ENCODE measurements around the gene ZNHIT6.

GRCh38 chr1:85654066-85654782 lies 54.0 kb downstream of the ZNHIT6 start:
- TF ChIP-seq, protein P1, sequence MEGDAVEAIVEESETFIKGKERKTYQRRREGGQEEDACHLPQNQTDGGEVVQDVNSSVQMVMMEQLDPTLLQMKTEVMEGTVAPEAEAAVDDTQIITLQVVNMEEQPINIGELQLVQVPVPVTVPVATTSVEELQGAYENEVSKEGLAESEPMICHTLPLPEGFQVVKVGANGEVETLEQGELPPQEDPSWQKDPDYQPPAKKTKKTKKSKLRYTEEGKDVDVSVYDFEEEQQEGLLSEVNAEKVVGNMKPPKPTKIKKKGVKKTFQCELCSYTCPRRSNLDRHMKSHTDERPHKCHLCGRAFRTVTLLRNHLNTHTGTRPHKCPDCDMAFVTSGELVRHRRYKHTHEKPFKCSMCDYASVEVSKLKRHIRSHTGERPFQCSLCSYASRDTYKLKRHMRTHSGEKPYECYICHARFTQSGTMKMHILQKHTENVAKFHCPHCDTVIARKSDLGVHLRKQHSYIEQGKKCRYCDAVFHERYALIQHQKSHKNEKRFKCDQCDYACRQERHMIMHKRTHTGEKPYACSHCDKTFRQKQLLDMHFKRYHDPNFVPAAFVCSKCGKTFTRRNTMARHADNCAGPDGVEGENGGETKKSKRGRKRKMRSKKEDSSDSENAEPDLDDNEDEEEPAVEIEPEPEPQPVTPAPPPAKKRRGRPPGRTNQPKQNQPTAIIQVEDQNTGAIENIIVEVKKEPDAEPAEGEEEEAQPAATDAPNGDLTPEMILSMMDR (optimal IDR thresholded peaks at IDR 0.05 in 1 of 3, IDR thresholded peaks at IDR 0.05 in 1 of 3, conservative IDR thresholded peaks at IDR 0.05 in 1 of 3; ENCODE audit: extremely low read depth in 1 of 3, insufficient read depth in 2 of 3, low read length in 3 of 3), result no peak
- TF ChIP-seq EZH2 (IDR thresholded peaks at IDR 0.05; ENCODE audit: low read length), result no peak
